ENCODE measurements around the gene NUDCD3.

NUDCD3 gene

GRCh38 chr7:44372560-44373417, 117.7 kb downstream of the NUDCD3 start:
- DNase-seq (ENCODE audit: low spot score): no peak
- no peak for FAIRE-seq

GRCh38 chr7:44368885-44369284, 121.6 kb downstream of the NUDCD3 start:
- DNase-seq (ENCODE audit: low spot score) (no peak), FAIRE-seq (no peak)

GRCh38 chr7:44368455-44368854, 122.0 kb downstream of the NUDCD3 start:
- DNase-seq (ENCODE audit: low spot score) (no peak), FAIRE-seq (no peak)

- DNase-seq (ENCODE audit: low spot score) (no peak), FAIRE-seq (no peak)
Observed at GRCh38 chr7:44367475-44368043, 122.9 kb downstream of the NUDCD3 start.

- no peak for FAIRE-seq
- DNase-seq (ENCODE audit: low spot score): no peak
Observed at GRCh38 chr7:44366986-44367385, 123.5 kb downstream of the NUDCD3 start.

GRCh38 chr7:44353668-44354067, 136.8 kb downstream of the NUDCD3 start:
- no peak for FAIRE-seq
- DNase-seq (ENCODE audit: low spot score): no peak

GRCh38 chr7:44348851-44349781, 141.3 kb downstream of the NUDCD3 start:
- FAIRE-seq: no peak
- no peak for DNase-seq (ENCODE audit: low spot score)

GRCh38 chr7:44348300-44348699, 142.2 kb downstream of the NUDCD3 start:
- DNase-seq (ENCODE audit: low spot score) (peak; percentile 40), FAIRE-seq (no peak)

- no peak for FAIRE-seq
- no peak for DNase-seq (ENCODE audit: low spot score)
Observed at GRCh38 chr7:44347546-44348114, 142.8 kb downstream of the NUDCD3 start.

- FAIRE-seq: no peak
Observed at GRCh38 chr7:44346063-44346462, 144.4 kb downstream of the NUDCD3 start.

GRCh38 chr7:44341401-44341800, 149.1 kb downstream of the NUDCD3 start:
- FAIRE-seq: no peak
- DNase-seq (ENCODE audit: low spot score): no peak

More at GRCh38 chr7:44346063-44346462, 144.4 kb downstream of the NUDCD3 start:
- DNase-seq (ENCODE audit: low spot score): no peak

- no peak for DNase-seq (ENCODE audit: low spot score)
- FAIRE-seq: no peak
Observed at GRCh38 chr7:44338600-44338999, 151.9 kb downstream of the NUDCD3 start.

GRCh38 chr7:44336491-44336890, 154.0 kb downstream of the NUDCD3 start:
- no peak for FAIRE-seq

GRCh38 chr7:44335184-44335583, 155.3 kb downstream of the NUDCD3 start:
- FAIRE-seq: no peak

More at GRCh38 chr7:44336491-44336890, 154.0 kb downstream of the NUDCD3 start:
- DNase-seq (ENCODE audit: low spot score): no peak

GRCh38 chr7:44334734-44335097, 155.7 kb downstream of the NUDCD3 start:
- no peak for DNase-seq (ENCODE audit: low spot score)
- no peak for FAIRE-seq

More at GRCh38 chr7:44335184-44335583, 155.3 kb downstream of the NUDCD3 start:
- DNase-seq (ENCODE audit: low spot score): no peak

GRCh38 chr7:44333911-44334733, 156.3 kb downstream of the NUDCD3 start:
- no peak for FAIRE-seq
- no peak for DNase-seq (ENCODE audit: low spot score)

- DNase-seq (ENCODE audit: low spot score): no peak
- FAIRE-seq: no peak
Observed at GRCh38 chr7:44331682-44332081, 158.8 kb downstream of the NUDCD3 start.

- FAIRE-seq (no peak), DNase-seq (ENCODE audit: low spot score) (no peak)
Observed at GRCh38 chr7:44330331-44330730, 160.1 kb downstream of the NUDCD3 start.

GRCh38 chr7:44329888-44330287, 160.6 kb downstream of the NUDCD3 start:
- no peak for DNase-seq (ENCODE audit: low spot score)
- FAIRE-seq: no peak

Data from RCC 7860 (cell line).